HL-60/S4 (cell line): Measurements from ENCODE around the gene TTC23.
"Not testable (repeated sequence)": the region's sequence is repeated elsewhere in the genome, so short reads cannot be mapped to it uniquely, and the experiment has no call there.

Experiments used
- in situ Hi-C: fragments of 300-500 bp; cut with MboI; formaldehyde crosslinking; loops from 2 replicates; pipeline ENCODE4 v1.14.3; 2022; ENCODE audit warnings: low sequenced_read_pairs

Gene TTC23

DNA sequence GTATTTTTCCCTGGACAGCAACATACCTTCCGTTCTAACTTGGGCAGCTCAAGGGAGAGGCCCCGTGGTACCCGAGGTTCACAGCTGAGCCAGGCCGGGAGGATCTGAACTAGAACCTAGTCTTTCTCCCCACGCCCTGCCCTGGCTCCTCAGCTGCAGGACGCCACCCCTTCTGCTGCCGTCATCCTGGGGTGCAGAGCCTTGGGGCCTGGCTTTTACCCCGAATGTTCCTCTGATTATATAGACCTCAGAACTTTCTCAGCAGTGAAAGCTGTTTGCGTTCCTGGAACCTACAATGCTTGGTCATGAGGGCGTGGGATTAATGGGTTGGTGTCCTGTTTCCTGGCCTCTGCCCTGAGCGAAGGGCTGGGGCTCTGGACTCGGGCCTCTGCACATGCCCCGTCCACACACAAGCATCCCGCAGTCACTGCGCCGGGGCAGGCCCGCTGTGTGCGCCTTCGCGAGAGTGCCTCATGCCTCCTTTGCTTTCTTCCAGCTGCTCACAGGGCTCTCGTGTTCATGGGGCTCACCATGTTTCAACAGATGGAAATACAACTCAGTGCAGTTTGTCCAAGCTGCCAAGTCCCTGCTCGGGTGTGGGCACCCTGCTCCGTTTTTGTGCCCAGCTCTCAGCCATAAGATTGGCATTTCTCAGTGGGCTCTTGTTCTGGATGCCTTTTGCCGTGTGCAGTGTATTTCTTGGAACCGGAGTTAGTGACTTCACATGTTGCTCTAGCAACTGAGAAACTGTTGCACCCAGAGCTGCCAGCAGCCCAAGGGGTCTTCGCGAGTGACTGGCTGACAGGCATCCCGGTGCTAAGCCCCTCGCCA is 124.1 kb downstream of the TTC23 start:
- in situ Hi-C loops, result no loop called here

DNA sequence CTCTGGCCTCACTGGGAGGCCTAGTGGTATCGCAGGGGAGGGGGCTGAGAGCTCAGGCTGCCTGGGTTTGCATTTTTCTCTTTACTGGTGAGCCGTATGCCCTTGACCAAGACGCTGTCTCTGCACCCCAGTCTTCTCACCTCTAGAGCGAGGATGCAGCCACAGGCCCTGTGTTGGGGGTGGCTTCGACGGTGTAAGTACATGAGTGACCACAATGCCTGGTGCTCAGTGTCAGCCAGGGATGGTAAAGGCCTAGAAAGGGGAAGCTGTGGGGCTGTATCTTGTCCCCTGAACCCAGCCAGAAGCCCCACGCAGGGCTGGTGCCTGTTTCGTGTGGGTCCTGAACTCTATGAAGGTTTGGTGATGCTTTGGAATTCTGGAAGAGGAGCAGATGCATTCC is 124.7 kb downstream of the TTC23 start:
- in situ Hi-C loops, result no loop called here

DNA sequence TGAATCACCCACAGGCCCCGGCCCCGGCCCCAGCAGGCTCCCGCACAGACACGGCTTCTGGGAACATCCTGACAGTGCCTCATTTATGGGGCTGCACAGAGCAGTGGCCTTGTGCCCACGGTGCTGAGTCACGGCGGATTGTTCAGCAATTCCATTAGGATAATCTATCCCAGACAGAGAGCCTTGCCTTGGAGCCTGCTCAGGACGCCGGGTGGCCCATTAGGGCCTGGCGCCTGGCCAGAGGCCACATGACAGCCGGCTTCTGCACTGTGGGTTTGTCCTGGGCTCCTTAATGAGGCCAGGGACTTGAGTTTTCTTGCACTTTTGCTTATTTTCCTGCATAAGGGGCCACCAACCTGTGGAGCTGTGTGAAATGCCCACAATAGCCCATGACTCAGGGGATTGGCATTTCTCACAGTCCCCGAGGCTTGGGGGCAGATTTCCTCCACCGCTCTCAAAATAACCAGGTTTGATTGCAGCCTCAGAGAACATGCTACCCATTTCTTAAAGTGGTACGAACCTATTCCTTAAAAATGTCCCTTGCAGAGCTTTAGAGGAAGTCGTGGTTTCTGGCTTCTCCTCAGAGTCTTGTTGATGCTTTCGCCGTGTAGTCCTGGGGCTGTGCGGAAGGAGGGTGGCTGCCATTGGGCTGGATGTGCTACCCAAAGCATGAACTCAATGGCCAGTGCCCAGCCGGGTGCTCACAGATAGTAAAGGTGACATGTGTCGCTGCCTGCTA is 125.5 kb downstream of the TTC23 start:
- in situ Hi-C loops, result no loop called here

DNA sequence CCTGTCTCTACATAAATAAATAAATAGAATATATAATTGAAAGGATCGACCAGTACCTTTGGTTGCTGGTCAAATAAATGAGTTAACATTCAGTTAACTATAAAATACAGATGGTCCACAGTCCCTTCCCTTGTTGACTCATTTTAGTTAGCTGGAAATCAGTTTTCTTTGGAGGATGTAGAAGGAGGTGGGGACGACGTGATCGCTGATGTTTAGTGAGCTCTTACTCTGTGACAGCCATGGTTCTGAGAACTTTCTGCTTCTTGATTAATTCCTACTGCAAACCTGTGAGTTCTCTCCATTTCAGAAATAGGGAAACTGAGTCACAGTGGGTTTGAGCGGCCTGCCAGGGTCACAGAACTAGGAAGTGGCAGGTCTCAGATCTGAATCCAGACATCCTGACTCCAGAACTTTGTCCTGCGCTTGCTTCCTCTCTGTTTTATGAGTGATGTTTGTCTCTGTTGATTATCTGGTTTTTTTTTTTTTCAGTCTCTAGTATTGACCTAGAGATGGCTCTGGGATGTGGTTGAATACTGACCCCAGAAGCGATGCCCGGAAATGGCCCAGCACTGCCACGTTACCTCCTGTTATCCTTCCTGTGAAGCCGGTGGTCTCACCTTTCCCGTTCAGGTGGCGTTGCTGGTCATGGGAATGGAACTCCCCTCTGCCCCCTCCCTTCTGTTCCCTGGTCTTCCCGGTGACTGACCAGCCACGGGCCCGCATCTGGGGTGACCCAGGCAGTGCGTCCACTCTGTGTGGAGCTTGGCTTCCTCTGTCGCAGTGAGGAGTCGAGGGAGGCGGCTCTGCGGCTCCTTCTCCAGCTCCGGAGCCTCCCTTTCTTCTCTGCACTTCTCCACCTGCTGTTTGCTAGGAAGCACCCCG is 126.3 kb downstream of the TTC23 start:
- in situ Hi-C loops, result no loop called here

DNA sequence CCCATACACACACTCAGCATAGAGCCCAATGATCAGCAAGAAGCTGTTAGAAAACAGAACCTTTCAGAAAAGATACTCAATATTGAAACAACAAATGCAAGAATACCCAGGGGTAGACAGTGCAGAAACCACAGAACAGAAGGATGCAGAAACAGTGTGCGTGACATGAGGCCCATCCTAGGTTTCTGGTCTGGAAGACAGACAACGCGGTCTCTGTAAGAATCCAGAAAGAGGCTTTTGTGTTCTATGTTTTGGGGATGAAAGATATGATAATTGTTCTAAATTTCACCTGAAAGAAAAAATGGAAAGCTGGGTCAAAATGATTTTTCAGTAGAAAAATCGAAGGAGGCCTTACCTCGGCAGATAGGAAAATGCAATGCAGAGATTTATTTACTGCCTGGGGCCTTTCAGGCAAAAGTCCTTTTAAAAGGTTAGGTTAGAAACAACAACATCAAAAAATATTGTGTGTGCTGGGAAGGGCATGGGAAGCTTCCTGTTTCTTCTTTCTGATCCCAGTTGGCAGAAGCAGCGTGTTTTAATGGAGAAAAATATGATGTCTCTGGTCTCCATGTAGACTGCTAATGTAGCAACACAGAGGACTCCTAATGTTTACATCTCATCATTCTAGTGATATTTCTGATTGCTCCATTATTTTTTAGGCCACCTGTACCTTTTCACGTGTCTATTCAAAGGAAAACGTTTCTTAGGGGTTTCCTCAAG is 127.5 kb downstream of the TTC23 start:
- in situ Hi-C loops, result no loop called here

DNA sequence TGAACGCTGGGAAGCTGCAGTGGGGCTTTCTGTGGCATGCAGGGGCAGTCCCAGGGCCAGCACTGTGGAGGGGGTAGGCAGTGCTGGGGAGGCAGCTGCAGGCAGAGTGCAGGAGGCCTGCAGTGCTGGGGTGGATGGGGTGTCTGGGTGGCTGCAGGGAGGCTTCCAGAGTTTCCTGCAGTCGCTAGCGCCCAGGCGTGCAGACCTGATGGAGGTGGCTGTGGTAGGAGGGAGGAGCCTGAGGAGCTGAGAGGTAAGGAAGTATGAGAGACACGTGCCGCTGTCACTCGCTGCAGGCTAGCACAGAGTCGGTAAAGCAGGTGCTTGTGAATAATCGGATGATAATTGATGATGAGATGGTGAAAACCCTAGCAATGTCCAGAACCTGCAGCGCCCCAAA is 128.2 kb downstream of the TTC23 start:
- in situ Hi-C loops, result no loop called here

DNA sequence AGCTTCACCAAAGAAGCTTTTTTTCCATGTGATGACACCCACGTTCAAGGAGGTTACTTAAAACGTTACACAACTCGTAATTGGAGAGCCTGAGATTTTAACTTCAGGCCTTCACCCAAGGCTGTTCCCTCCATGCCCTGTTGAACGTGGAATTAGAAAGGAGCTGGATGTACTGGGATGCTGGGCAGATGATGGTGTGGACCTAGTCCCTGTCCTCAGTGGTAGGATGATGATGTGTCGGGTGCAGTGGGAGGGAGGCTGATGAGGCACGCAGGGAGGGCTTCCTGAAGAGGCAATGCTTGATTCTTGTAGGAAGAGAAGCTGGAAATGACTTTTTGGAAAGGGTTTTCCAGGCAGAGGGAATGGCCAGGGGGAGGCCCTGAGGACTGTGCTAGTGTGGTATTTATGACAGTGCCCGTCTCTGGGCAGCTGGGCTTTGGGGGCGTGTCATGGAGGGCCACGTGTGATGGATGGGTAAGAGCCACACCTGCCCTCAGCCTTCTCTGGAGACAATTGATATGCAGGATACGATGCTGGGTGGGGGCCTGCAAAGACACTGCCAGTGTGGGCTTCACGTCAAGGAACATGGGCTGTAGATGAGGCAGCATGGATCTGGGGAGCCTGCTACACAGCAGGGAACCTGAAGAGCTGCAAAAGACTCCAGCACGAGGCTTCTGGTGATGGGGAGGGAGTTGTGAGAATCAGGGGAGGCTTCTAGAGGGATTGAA is 129.2 kb downstream of the TTC23 start:
- in situ Hi-C loops, result no loop called here

DNA sequence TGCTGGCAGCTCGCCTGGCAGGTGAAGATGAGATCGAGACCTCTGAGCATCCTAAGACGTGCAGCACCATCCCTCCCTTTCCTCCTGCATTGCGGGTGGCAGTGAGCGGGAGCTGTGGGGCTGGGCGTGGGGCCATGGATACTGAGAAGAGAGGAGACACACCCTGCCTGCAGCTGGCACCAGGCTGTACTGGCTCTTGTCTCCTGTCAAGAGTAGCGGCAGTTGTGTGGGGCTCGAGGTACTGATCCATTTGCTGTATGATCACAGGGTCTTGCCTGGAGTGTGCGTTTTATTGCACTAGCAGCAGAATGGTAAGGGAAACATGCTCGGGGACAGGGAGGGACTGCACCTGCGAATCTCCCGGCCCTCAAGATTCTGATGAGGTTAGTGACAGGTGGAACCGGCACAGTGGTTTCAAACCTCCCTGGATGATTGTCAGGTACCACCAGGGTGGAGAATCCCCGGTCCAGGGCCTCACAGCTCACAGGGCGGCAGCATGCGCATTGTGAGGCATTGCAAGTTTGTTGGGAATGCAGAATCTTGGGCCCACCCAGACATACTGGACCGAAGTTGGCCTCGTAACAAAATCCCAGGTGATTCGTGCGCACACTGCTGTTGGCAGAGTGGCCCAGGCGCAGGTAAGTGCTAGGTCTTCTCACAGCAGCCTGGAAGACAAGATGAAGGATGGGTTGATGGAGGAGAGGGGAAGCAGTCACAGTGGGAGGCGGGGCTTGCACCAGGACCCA is 130.4 kb downstream of the TTC23 start:
- in situ Hi-C loops, result no loop called here

DNA sequence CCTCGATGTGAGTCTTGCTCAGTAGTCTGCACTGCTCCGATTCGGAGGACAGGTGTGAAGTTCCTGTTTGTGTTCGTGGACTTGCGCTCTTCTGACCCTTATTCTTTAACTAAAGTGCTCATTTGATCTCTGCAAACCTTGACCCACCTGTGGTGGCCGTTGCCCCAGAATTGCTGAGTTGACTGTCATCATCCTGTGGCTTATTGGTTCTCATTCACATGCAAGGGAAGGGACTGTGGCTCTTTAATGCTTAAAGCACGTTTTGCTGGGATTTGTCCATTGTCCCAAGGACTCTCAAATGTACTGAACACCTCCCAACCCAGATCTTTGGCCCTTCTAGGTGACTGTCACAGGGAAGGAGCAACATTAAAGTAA is 131.1 kb downstream of the TTC23 start:
- in situ Hi-C loops, result no loop called here

DNA sequence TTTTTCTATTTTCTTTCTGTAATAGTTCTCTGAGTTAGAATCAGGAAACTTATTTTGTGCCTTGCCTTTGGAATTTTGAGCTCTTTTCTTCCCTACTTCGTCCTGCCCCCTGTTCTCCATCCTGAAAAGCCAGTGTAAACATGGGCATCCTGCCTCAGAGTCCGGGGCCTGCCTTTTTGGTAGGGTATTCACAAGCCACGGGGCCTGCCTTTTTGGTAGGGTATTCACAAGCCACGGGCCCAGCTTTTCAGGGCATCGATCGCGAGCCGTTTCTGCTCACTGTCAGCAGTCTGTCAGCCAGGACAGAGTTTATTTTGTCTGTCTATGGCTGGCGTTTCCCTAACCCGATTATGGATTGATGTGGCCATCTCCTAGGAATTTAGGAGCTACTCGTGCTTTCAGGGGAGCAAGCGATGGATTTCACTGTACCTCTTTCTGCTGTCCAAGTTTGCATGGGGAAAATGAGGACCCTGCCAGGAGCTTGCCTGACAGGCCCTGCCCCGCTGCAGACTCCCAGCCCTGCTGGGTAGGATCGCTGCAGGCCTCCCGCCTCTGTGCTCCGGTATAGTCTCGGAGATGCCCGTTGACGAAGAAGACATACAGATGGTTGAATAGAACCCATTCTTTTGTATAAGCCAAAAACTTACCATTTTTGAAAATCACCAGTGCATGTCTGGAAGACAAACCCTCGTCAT is 131.7 kb downstream of the TTC23 start:
- in situ Hi-C loops, result no loop called here

DNA sequence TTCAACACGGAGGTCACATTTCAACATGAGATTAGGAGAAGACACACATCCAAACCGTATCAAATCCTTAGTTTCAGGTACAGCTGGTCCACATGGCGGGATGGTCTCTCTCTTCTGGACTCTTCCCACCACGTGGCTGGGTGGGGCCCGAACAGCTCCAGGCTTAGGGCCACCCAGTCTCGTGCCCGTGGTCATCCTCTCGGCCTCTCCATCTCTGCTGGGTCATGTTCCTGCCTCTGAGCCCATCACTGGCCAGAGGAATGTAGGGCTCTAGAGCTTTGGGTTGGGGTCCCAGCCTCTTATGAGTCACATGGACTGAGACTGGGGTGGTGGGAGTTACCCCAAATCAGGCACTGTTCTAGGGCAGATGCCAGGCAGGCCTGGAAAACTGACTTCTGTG is 132.3 kb downstream of the TTC23 start:
- in situ Hi-C loops, result no loop called here

DNA sequence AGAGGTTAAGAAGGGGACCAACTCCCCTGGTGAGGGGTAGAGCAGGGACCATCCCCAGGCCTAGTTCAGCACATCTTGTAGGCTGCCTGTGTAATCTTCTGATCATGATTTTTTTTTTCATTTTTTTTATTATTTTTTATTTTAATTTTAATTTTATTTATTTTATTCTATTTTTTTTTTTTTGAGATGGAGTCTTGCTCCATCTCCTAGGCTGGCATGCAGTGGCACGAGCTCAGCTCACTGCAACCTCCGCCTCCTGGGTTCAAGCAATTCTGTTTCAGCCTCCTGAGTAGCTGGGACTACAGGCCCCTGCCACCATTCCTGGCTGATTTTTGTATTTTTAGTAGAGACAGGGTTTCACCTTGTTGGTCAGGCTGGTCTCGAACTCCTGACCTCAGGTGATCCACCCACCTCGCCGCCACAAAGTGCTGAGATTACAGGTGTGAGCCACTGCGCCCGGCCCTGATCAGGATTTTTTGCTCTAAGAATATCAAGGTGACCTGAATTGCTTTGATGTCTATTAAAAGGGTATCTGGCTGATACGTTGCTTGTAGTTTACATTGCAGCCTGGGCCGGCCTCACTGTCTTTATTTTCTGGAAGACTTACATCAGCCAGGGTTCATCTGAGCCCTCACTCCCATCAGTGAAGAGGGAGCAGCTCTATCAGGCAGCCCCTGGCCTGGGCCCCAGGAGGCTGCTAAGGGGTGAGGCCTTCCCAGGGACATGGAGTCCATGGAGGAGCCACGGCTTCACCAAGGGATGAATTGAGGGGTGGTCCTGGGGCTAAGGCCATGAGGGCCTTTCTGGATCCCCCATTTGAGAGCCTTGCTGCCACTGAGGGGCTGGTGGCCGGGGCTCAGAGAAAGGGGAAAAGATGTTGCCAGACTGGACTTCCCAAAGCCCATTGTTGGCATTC is 133.8 kb downstream of the TTC23 start:
- in situ Hi-C loops, result no loop called here

DNA sequence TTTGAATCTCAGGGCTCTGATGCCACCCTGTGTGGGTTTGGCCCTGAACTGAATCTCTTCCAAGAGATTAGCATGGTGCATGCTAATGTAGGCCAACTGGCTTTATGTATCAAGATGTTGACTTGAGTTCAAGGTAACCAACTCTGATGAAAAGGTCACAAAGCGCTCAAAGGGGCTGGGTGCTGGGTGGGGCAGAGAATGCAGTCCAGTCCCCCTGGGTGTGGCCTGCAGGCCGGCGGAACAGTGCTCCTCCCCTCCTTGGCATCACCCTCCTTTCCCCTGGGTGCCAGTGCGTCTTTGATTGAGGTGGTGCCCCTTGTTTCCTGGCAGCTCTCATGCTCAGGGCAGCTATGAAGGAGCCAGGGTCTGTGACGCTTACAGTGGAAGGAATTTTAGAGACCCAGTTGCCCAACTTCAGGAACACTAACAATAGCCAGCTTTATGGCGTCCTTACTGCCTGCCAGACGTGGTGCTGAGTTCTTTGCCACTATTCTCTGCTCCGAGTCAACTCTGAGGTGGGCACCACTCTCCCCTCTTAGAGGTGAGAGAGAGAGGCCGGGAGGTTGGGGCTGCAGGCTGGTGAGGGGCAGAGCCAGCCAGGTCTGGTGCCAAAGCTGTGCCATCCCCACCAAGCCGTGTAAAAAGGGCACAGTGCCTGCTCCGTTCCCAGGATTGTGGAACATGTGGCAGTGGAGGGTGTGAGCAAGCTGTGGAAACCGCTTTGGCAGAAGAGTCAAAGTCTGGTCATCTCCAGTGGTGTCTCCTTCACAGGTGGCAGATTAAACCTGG is 134.7 kb downstream of the TTC23 start:
- in situ Hi-C loops, result no loop called here

DNA sequence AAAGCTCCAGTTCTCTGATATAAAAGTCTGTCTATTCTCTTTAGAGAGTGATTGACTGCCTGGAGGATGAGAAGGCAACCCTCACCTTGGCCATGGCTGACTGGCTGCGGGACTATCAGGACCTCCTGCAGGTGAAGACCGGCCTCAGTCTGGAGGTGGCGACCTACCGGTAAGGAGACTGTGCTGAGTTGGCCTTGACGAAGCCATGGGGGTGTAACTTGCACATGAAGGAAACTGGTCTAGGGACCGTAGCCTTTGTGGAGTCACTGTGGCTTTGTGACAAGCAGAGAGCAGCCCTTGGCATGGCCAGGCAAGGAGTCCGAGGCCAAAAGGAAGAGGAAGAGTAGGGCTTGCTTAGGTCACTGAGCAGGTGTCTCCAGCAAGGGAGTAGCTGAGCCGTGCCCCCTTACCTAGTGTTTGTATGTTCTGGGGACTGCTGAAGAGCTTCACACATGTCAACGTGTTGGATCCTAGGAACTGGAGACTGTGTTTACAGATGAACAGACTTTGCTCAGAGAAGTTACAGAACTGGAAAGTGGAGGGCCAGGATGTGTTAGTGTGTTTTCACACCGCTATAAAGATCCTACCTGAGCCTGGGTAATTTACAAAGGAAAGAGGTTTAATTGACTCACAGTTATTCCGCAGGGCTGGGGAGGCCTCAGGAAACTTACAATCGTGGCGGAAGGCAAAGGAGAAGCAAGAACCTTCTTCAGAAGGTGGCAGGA is 135.7 kb downstream of the TTC23 start:
- in situ Hi-C loops, result no loop called here

DNA sequence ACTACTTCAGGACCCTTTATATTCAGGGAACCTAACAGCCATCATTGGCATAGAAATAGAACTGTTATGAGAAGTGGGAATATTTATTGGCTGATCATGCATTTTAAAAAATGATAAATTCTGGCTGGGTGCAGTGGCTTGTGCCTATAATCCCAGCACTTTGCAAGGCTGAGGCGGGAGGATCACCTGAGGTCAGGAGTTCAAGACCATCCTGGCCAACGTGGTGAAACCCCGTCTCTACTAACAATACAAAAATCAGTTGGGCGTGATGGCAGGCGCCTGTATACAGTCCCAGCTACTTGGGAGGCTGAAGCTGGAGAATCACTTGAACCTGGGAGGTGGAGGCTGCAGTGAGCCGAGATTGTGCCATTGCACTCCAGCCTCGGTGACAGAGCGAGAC is 137.7 kb downstream of the TTC23 start:
- in situ Hi-C loops, result not testable (repeated sequence)

DNA sequence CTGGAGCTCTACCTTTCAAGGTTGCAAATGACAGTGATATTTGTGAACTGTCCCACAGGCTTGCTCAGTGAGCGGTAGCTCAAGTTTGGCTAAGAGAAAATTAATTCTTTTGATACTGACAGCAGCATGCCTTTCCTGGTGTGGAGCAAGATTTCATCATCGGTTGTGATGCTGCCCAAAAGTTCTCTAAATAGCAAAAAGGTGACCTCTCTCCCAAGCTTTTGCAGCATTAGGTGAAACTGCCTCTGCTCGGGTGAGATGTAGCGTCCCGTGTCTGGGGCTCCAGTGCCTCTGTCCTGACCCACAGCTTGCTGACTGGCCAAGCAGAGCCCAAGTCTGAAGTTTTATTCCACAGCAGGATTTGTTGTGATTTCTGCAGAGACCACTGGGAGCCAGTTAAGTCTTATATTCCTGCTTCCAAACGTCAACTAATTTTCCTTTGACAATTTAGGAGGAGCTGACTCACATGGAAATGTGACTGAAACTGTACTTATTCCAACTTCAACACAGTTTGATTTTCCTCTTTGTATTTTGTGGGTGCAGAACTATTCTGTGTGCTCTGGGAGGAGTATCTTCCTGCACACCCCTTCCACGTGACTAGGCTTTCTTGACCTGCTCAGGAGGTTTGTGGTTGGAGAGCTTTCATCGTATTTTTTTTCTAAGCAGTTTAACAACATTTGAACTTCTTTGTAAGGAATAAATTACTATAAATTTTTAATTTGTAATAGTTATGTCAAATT is 138.6 kb downstream of the TTC23 start:
- in situ Hi-C loops, result no loop called here
